Keratinocyte (primary cell): ENCODE results near the gene PLXDC2. TPM values are rescaled to one million over a fixed set of nuclear protein-coding genes. Genes with fewer than 3 reads are reported as not detected.

ENCODE experiments used
- DNase-seq: peaks from one replicate; pipeline ENCODE4 v3.0.0-alpha.2; 2011; ENCODE audit warnings: low read depth, missing footprints, low spot score
- FAIRE-seq: peaks from 2 replicates; lab custom pipeline; 2011; peaks lifted over from hg19 to GRCh38; lab: Jason Lieb, UNC
- H2AFZ ChIP-seq: 2 replicates; pipeline ENCODE4 v1.6.0; 2012; ENCODE audit warnings: low read length, control low read depth, inconsistent platforms; ENCODE audit not compliant: control insufficient read depth
- H3K27ac ChIP-seq: 2 replicates; pipeline ENCODE4 v1.5.1; 2011; ENCODE audit warnings: low read length; ENCODE audit not compliant: control insufficient read depth, insufficient read depth
- H3K27me3 ChIP-seq: 3 replicates; pipeline ENCODE4 v1.6.0; 2011; ENCODE audit warnings: low read length; ENCODE audit not compliant: control insufficient read depth, insufficient read depth; ENCODE audit errors: extremely low read depth
- H3K36me3 ChIP-seq, 2 experiments: 2 replicates in 1 of 2; 3 replicates in 1 of 2; pipeline ENCODE4 v1.5.1; 2011; ENCODE audit warnings: low read length in 2 of 2, mild to moderate bottlenecking in 1 of 2; ENCODE audit not compliant: control insufficient read depth in 2 of 2, insufficient read depth in 2 of 2; ENCODE audit errors: extremely low read depth in 1 of 2
- H3K4me1 ChIP-seq: 3 replicates; pipeline ENCODE4 v1.5.1; 2011; ENCODE audit warnings: low read length; ENCODE audit not compliant: control insufficient read depth, insufficient read depth; ENCODE audit errors: extremely low read depth
- H3K4me2 ChIP-seq: 3 replicates; pipeline ENCODE4 v1.6.0; 2011; ENCODE audit warnings: low read depth, low read length; ENCODE audit not compliant: control insufficient read depth, insufficient read depth; ENCODE audit errors: extremely low read depth
- H3K4me3 ChIP-seq, 3 experiments: fragments of 200-600 bp in 1 of 3; sonication (generic) in 1 of 3; 2 replicates in 2 of 3; 3 replicates in 1 of 3; pipeline ENCODE4 v1.5.1; 2011 to 2016; ENCODE audit warnings: low read length in 3 of 3, mild to moderate bottlenecking in 3 of 3, control low read depth in 2 of 3, inconsistent platforms in 1 of 3, low read depth in 1 of 3, mixed read lengths in 1 of 3, mixed run types in 1 of 3, moderate library complexity in 1 of 3; ENCODE audit not compliant: control insufficient read depth in 2 of 3, insufficient read depth in 2 of 3; ENCODE audit errors: extremely low read depth in 1 of 3
- H3K79me2 ChIP-seq: 2 replicates; pipeline ENCODE4 v1.6.0; 2012; ENCODE audit warnings: low read length; ENCODE audit not compliant: control insufficient read depth, insufficient read depth
- H3K9ac ChIP-seq: 3 replicates; pipeline ENCODE4 v1.6.0; 2011; ENCODE audit warnings: low read length; ENCODE audit not compliant: control insufficient read depth, insufficient read depth; ENCODE audit errors: extremely low read depth
- H3K9me1 ChIP-seq: 3 replicates; pipeline ENCODE4 v1.6.0; 2011; ENCODE audit warnings: low read length; ENCODE audit not compliant: control insufficient read depth, insufficient read depth; ENCODE audit errors: extremely low read depth
- H3K9me3 ChIP-seq: 2 replicates; pipeline ENCODE4 v1.5.1; 2012; ENCODE audit warnings: low read depth, low read length; ENCODE audit not compliant: control insufficient read depth
- H4K20me1 ChIP-seq: 3 replicates; pipeline ENCODE4 v1.6.0; 2011; ENCODE audit warnings: low read length; ENCODE audit not compliant: control insufficient read depth, insufficient read depth; ENCODE audit errors: extremely low read depth
- EZH2 ChIP-seq: IDR thresholded peaks from one replicate; pipeline ENCODE4 v1.6.1; 2012; ENCODE audit warnings: inconsistent platforms, mild to moderate bottlenecking, low read length, moderate library complexity
- dilution Hi-C: fragments of 300-500 bp; cut with MboI; formaldehyde crosslinking; loops from one replicate; pipeline ENCODE4 v1.7.0; 2020; ENCODE audit warnings: low sequenced_read_pairs; ENCODE audit not compliant: extremely low pct_ligation_motif_present
- polyA plus RNA-seq, 5 experiments: library from polyadenylated mRNA; depleted of rRNA in 3 of 5; stranded (reverse) in 3 of 5; stranded (forward) in 1 of 5; unstranded in 1 of 5; fragments of >200 nt; gene quantifications; 1 replicate in 1 of 5; 2 replicates in 3 of 5; 3 replicates in 1 of 5; pipeline versions ENCODE4 v1.2.1 to v1.2.3, GENCODE V29; 2011 to 2012; ENCODE audit warnings: missing spikeins in 2 of 5, low read depth in 1 of 5, low replicate concordance in 1 of 5
- small RNA-seq, 3 experiments: library from RNA; depleted of rRNA; stranded (forward); fragments of <200 nt; gene quantifications; one replicate each; pipeline ENCODE3, GENCODE V24; 2012; ENCODE audit warnings: low read depth in 3 of 3, low replicate concordance in 1 of 3; ENCODE audit not compliant: insufficient read length in 3 of 3
- TF ChIP-seq, protein P1 (sequence below), 3 experiments: IDR thresholded peaks in 1 of 3; conservative IDR thresholded peaks in 1 of 3; optimal IDR thresholded peaks in 1 of 3; 2 replicates in 2 of 3; 3 replicates in 1 of 3; pipeline versions ENCODE3 to v1.5.1; 2011; ENCODE audit warnings: low read length in 3 of 3, mild to moderate bottlenecking in 3 of 3, moderate library complexity in 2 of 3, control low read depth in 1 of 3, inconsistent platforms in 1 of 3; ENCODE audit not compliant: insufficient read depth in 2 of 3; ENCODE audit errors: extremely low read depth in 1 of 3

The PLXDC2 gene
- polyA plus RNA-seq, 1 donor (not counting 4 experiments of a cell fraction or from before 2014, with no cell fraction given) = 12.9 TPM

DNA sequence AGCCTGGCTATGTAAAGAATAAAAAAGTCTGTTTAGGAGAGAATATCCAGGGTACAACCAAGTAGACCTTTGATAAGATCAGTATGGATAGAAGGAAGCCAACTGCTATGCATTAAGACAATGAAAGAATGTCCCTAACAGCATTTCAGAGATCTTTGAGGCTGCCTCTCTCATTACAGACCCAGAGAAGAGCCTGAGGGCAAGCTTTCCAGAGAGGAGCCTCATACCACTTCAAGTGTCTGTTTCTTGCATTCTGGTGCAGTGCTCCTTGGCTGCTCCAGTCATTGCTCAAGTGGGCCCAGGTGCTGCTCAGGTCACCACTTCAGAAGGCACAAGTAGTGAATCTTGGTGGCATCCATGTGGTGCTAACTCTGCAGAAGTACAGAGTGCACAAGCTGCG, 514.0 kb downstream of the PLXDC2 start:
- Histone ChIP-seq H3K36me3 (no peaks in the 10 kb centered on the region), H3K9me3 (no peaks in the 10 kb centered on the region), H3K27me3 (no peaks in the 10 kb centered on the region), H3K9ac (no peak overlapping the region), H3K4me2 (no peak overlapping the region), H3K79me2 (no peaks in the 10 kb centered on the region), H2AFZ (no peak overlapping the region), H3K4me1 (no peaks in the 10 kb centered on the region), H4K20me1 (no peaks in the 10 kb centered on the region), H3K27ac (no peak overlapping the region), H3K9me1 (no peaks in the 10 kb centered on the region), H3K4me3 (no peak overlapping the region)
- TF ChIP-seq, protein P1, sequence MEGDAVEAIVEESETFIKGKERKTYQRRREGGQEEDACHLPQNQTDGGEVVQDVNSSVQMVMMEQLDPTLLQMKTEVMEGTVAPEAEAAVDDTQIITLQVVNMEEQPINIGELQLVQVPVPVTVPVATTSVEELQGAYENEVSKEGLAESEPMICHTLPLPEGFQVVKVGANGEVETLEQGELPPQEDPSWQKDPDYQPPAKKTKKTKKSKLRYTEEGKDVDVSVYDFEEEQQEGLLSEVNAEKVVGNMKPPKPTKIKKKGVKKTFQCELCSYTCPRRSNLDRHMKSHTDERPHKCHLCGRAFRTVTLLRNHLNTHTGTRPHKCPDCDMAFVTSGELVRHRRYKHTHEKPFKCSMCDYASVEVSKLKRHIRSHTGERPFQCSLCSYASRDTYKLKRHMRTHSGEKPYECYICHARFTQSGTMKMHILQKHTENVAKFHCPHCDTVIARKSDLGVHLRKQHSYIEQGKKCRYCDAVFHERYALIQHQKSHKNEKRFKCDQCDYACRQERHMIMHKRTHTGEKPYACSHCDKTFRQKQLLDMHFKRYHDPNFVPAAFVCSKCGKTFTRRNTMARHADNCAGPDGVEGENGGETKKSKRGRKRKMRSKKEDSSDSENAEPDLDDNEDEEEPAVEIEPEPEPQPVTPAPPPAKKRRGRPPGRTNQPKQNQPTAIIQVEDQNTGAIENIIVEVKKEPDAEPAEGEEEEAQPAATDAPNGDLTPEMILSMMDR (optimal IDR thresholded peaks at IDR 0.05 in 1 of 3, IDR thresholded peaks at IDR 0.05 in 1 of 3, conservative IDR thresholded peaks at IDR 0.05 in 1 of 3; ENCODE audit: extremely low read depth in 1 of 3, insufficient read depth in 2 of 3, low read length in 3 of 3) = no peak
- TF ChIP-seq EZH2 = no peak
- DNase-seq = no peak
- dilution Hi-C loops = no loop called here
- FAIRE-seq = no peak

DNA sequence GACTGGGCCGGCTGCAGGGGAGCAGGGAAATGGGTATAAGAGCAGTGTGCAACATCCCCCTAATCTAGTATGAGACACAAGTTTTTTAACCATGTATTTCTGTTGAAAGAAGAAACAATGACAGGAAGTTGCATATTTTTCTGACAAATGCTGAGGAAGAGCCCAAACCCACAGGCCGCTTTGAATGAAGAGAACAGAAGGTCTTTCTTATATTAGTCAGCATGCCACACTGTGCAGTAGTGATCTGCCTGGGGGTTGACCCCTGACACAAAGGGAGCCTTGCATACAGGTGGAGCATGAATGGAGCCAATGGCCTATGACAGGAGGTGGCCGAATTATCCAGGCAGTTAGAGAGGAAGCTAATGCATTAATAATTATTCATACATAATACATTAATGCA, 518.3 kb downstream of the PLXDC2 start:
- FAIRE-seq (no peak), DNase-seq (no peak)
- TF ChIP-seq, protein P1 (optimal IDR thresholded peaks at IDR 0.05 in 1 of 3, IDR thresholded peaks at IDR 0.05 in 1 of 3, conservative IDR thresholded peaks at IDR 0.05 in 1 of 3; ENCODE audit: extremely low read depth in 1 of 3, insufficient read depth in 2 of 3, low read length in 3 of 3) = no peak
- TF ChIP-seq EZH2 = no peak
- no peak overlapping the region for H3K4me3 ChIP-seq
- no peaks in the 10 kb centered on the region for H3K79me2 ChIP-seq
- H3K4me2 ChIP-seq = no peak overlapping the region
- H3K9me1 ChIP-seq = no peaks in the 10 kb centered on the region
- no peaks in the 10 kb centered on the region for H3K27me3 ChIP-seq
- H3K36me3 ChIP-seq = no peaks in the 10 kb centered on the region
- no peaks in the 10 kb centered on the region for H4K20me1 ChIP-seq
- H3K9me3 ChIP-seq = no peaks in the 10 kb centered on the region
- H3K9ac ChIP-seq = no peak overlapping the region
- no peaks in the 10 kb centered on the region for H3K4me1 ChIP-seq
- no peak overlapping the region for H2AFZ ChIP-seq
- H3K27ac ChIP-seq = no peak overlapping the region
- dilution Hi-C loops = no loop called here

Small RNA genes lying within 50 kb of the gene (small RNA-seq; reads per million reads assigned to genes)
- 0 reads per million in 3 experiments for gene RNU6-1212P
